A549 (cell line): ENCODE measurements around the gene BANP. TPM values are rescaled to one million over a fixed set of nuclear protein-coding genes. Genes with fewer than 3 reads are reported as not detected.
"Not testable (repeated sequence)": the region's sequence is repeated elsewhere in the genome, so short reads cannot be mapped to it uniquely, and the experiment has no call there.

Experiments
- ATAC-seq, 2 experiments: fragments of 200-7000 bp in 1 of 2; fragments of >200 bp in 1 of 2; cut with Nextera tagmentation in 1 of 2; cut with Tn5 transposase in 1 of 2; 3 replicates each; pipeline versions ENCODE4 v1.8.0 to v1.9.1; 2018 to 2020; ENCODE audit warnings: mild to moderate bottlenecking in 1 of 2, moderate library complexity in 1 of 2
- CTCF ChIA-PET: fragments of 300-600 bp; sonication (Branson Sonifier 250); formaldehyde crosslinking; extraction: SDS; loops from one replicate; lab custom pipeline; 2021; ENCODE audit warnings: antibody characterized with exemption, inconsistent platforms; lab: Yijun Ruan, JAX
- POLR2A ChIA-PET: fragments of 350-600 bp; formaldehyde crosslinking; extraction: SDS; loops from one replicate; lab custom pipeline; 2021; ENCODE audit warnings: antibody characterized with exemption, inconsistent platforms; lab: Yijun Ruan, JAX
- DNase-seq, 2 experiments: peaks; one replicate each; pipeline versions ENCODE4 v3.0.0 to v3.0.0-alpha.2; 2011 to 2016; ENCODE audit warnings: low read depth in 1 of 2, low spot score in 1 of 2
- FAIRE-seq: peaks from 2 replicates; lab custom pipeline; 2011; peaks lifted over from hg19 to GRCh38; lab: Jason Lieb, UNC
- H3K27ac ChIP-seq, 2 experiments: fragments of >200 bp; sonication (Bioruptor Twin); formaldehyde crosslinking; 3 replicates each; pipeline ENCODE4 v1.5.1; 2016 to 2017
- H3K4me1 ChIP-seq: fragments of >200 bp; sonication (Bioruptor Twin); formaldehyde crosslinking; 3 replicates; pipeline ENCODE4 v1.6.1; 2016
- H3K4me2 ChIP-seq: fragments of >200 bp; sonication (Bioruptor Twin); formaldehyde crosslinking; 3 replicates; pipeline ENCODE4 v1.6.1; 2016
- H3K4me3 ChIP-seq: fragments of >200 bp; sonication (Bioruptor Twin); formaldehyde crosslinking; 3 replicates; pipeline ENCODE4 v1.5.1; 2016
- H3K9me3 ChIP-seq: fragments of >200 bp; sonication (Bioruptor Twin); formaldehyde crosslinking; 3 replicates; pipeline ENCODE4 v1.6.1; 2016
- CBX2 ChIP-seq: fragments of 200-600 bp; sonication (generic); IDR thresholded peaks from 2 replicates; pipeline ENCODE4 v1.6.1; 2016; ENCODE audit warnings: low read depth, mild to moderate bottlenecking, borderline replicate concordance
- CBX8 ChIP-seq: fragments of 200-600 bp; sonication (generic); IDR thresholded peaks from 2 replicates; pipeline ENCODE4 v1.6.1; 2016
- EHMT2 ChIP-seq: fragments of 200-600 bp; sonication (generic); IDR thresholded peaks from 2 replicates; pipeline ENCODE4 v1.6.1; 2016; ENCODE audit warnings: antibody characterized with exemption, low read depth, mild to moderate bottlenecking, moderate library complexity
- EP300 ChIP-seq, 2 experiments: fragments of >200 bp; sonication (Bioruptor Twin); formaldehyde crosslinking; IDR thresholded peaks; 2 replicates in 1 of 2; 3 replicates in 1 of 2; pipeline ENCODE4 v1.6.1; 2016 to 2017
- ESRRA ChIP-seq: fragments of 150-350 bp; IDR thresholded peaks from 2 replicates; pipeline ENCODE4 v1.6.1; 2014; ENCODE audit warnings: mild to moderate bottlenecking, low read length, borderline replicate concordance
- FOSB ChIP-seq: fragments of 250-450 bp; sonication (Bioruptor Pico); IDR thresholded peaks from 2 replicates; pipeline ENCODE4 v1.5.0; 2020; ENCODE audit warnings: mild to moderate bottlenecking, moderate library complexity
- FOSL2 ChIP-seq, 2 experiments: fragments of 450-650 bp in 1 of 2; fragments of >200 bp in 1 of 2; sonication (Bioruptor Twin) in 1 of 2; formaldehyde crosslinking; IDR thresholded peaks; 2 replicates each; pipeline versions ENCODE4 v1.5.0 to v1.6.1; 2016 to 2020; ENCODE audit warnings: mild to moderate bottlenecking in 1 of 2, moderate library complexity in 1 of 2
- GATA3 ChIP-seq: IDR thresholded peaks from 2 replicates; pipeline ENCODE4 v1.6.1; 2012; ENCODE audit warnings: borderline replicate concordance
- HOXB13 ChIP-seq: fragments of 250-450 bp; sonication (Bioruptor Pico); IDR thresholded peaks from 2 replicates; pipeline ENCODE4 v1.5.0; 2020; ENCODE audit warnings: low read depth, mild to moderate bottlenecking, moderate library complexity
- JUNB ChIP-seq: fragments of >200 bp; sonication (Bioruptor Twin); formaldehyde crosslinking; IDR thresholded peaks from 2 replicates; pipeline ENCODE4 v1.6.1; 2016
- RAD21 ChIP-seq, 2 experiments: fragments of >200 bp in 1 of 2; sonication (Bioruptor Twin) in 1 of 2; formaldehyde crosslinking in 1 of 2; IDR thresholded peaks in 1 of 2; conservative IDR thresholded peaks in 1 of 2; 2 replicates in 1 of 2; 3 replicates in 1 of 2; pipeline ENCODE4 v1.6.1; 2012 to 2018; ENCODE audit warnings: inconsistent platforms in 1 of 2
- RARB ChIP-seq: fragments of 250-450 bp; sonication (Bioruptor Pico); IDR thresholded peaks from 2 replicates; pipeline ENCODE4 v1.8.0; 2021; ENCODE audit warnings: mild to moderate bottlenecking, moderate library complexity
- SREBF2 ChIP-seq: fragments of 450-650 bp; IDR thresholded peaks from 2 replicates; pipeline ENCODE4 v1.6.1; 2014; ENCODE audit warnings: mild to moderate bottlenecking, moderate library complexity
- USF2 ChIP-seq: fragments of 450-650 bp; IDR thresholded peaks from 2 replicates; pipeline ENCODE4 v1.6.1; 2014; ENCODE audit warnings: antibody characterized with exemption
- ZC3H11A ChIP-seq: fragments of 450-650 bp; IDR thresholded peaks from 2 replicates; pipeline ENCODE4 v1.6.1; 2014; ENCODE audit warnings: antibody characterized with exemption, mild to moderate bottlenecking
- ZFP36 ChIP-seq: fragments of 450-650 bp; IDR thresholded peaks from 2 replicates; pipeline ENCODE4 v1.6.1; 2014; ENCODE audit warnings: borderline replicate concordance; ENCODE audit not compliant: partially characterized antibody
- ZNF302 ChIP-seq: fragments of 250-450 bp; sonication (Bioruptor Pico); IDR thresholded peaks from 2 replicates; pipeline ENCODE4 v1.9.0; 2021; ENCODE audit warnings: inconsistent platforms, mild to moderate bottlenecking, moderate library complexity
- WGBS: methylation state at CpG from one replicate; pipeline ENCODE4 v1.1.6; 2017; ENCODE audit errors: missing lambda C conversion rate; 5-methylcytosine and 5-hydroxymethylcytosine counted together
- polyA plus RNA-seq, 4 experiments: library from polyadenylated mRNA; depleted of rRNA in 3 of 4; stranded (reverse); fragments of >200 nt; fragmentation: RNase III in 1 of 4; extraction: RNeasy Plus Mini Kit Qiagen cat#74134 plus additional on column Dnase treatment in 1 of 4; gene quantifications; 2 replicates in 3 of 4; 3 replicates in 1 of 4; pipeline ENCODE4 v1.2.3, GENCODE V29; 2011 to 2017

The BANP gene
- polyA plus RNA-seq, 2 of the 4 experiments (the other 2 are of a cell fraction) = 17.1 to 17.2 TPM

- WGBS = 95% methylated on average over 10 of the region's 10 CpGs
- H3K4me2 ChIP-seq, DNase-seq, ATAC-seq, FAIRE-seq, H3K4me1 ChIP-seq, H3K4me3 ChIP-seq, H3K27ac ChIP-seq, CTCF ChIA-PET, H3K9me3 ChIP-seq, POLR2A ChIA-PET: not testable (repeated sequence)
Observed at GRCh38 chr16:88036640-88036996, 85.4 kb downstream of the BANP start.

GRCh38 chr16:88037359-88037758 is 86.1 kb downstream of the BANP start:
- ATAC-seq, POLR2A ChIA-PET, H3K27ac ChIP-seq, CTCF ChIA-PET, H3K4me3 ChIP-seq, H3K4me1 ChIP-seq, H3K9me3 ChIP-seq, FAIRE-seq, H3K4me2 ChIP-seq, DNase-seq: not testable (repeated sequence)
- WGBS = 88% methylated on average over 10 of the region's 10 CpGs

- H3K4me2 ChIP-seq, CTCF ChIA-PET, H3K27ac ChIP-seq, DNase-seq, ATAC-seq, FAIRE-seq, POLR2A ChIA-PET, H3K9me3 ChIP-seq, H3K4me3 ChIP-seq, H3K4me1 ChIP-seq: not testable (repeated sequence)
- WGBS = 95% methylated on average over 21 of the region's 28 CpGs
Observed at GRCh38 chr16:88037876-88038525, 86.8 kb downstream of the BANP start.

- DNase-seq, H3K4me1 ChIP-seq, ATAC-seq, FAIRE-seq, H3K4me2 ChIP-seq, H3K4me3 ChIP-seq, H3K27ac ChIP-seq, CTCF ChIA-PET, POLR2A ChIA-PET, H3K9me3 ChIP-seq: not testable (repeated sequence)
- WGBS = 94% methylated on average over 9 of the region's 9 CpGs
Observed at GRCh38 chr16:88038526-88038908, 87.3 kb downstream of the BANP start.

GRCh38 chr16:88039591-88039990 is 88.4 kb downstream of the BANP start:
- TF ChIP-seq FOSB (CRISPR knock-in tag) (no peak), ESRRA (no peak), GATA3 (no peak), ZNF302 (CRISPR knock-in tag) (no peak), RAD21 (conservative IDR thresholded peaks at IDR 0.05 in 1 of 2, IDR thresholded peaks at IDR 0.05 in 1 of 2) (no peak), ZC3H11A (no peak), CBX2 (no peak), ZFP36 (no peak), JUNB (no peak), RARB (no peak), EHMT2 (no peak), USF2 (no peak), FOSL2 (IDR thresholded peaks at IDR 0.05) (no peak), FOSL2 (CRISPR knock-in tag; IDR thresholded peaks at IDR 0.05) (no peak), HOXB13 (CRISPR knock-in tag) (no peak), EP300 (IDR thresholded peaks at IDR 0.05) (no peak), CBX8 (no peak), SREBF2 (no peak)
- TF ChIP-seq, all 56 proteins: peak for 0
- ATAC-seq (no peak), DNase-seq (no peak), FAIRE-seq (no peak)
- Histone ChIP-seq H3K4me1 (no peaks in the 10 kb centered on the region), H3K27ac (no peak overlapping the region), H3K4me2 (no peak overlapping the region), H3K9me3 (no peaks in the 10 kb centered on the region), H3K4me3 (no peak overlapping the region)
- WGBS = 95% methylated on average over 8 of the region's 11 CpGs
- ChIA-PET CTCF (no interaction called here), POLR2A (no interaction called here)

GRCh38 chr16:88040196-88040876 is 89.1 kb downstream of the BANP start:
- WGBS = 87% methylated on average over 22 of the region's 28 CpGs
- POLR2A ChIA-PET, H3K27ac ChIP-seq, ATAC-seq, H3K9me3 ChIP-seq, H3K4me1 ChIP-seq, DNase-seq, H3K4me2 ChIP-seq, H3K4me3 ChIP-seq, CTCF ChIA-PET, FAIRE-seq: not testable (repeated sequence)

- H3K4me1 ChIP-seq, CTCF ChIA-PET, POLR2A ChIA-PET, H3K4me3 ChIP-seq, ATAC-seq, H3K4me2 ChIP-seq, H3K9me3 ChIP-seq, H3K27ac ChIP-seq, DNase-seq, FAIRE-seq: not testable (repeated sequence)
- WGBS = 95% methylated on average over 5 of the region's 5 CpGs
Observed at GRCh38 chr16:88040877-88041244, 89.6 kb downstream of the BANP start.

GRCh38 chr16:88041506-88041905 is 90.3 kb downstream of the BANP start:
- H3K4me1 ChIP-seq, FAIRE-seq, ATAC-seq: not testable (repeated sequence)

More at GRCh38 chr16:88041506-88041905, 90.3 kb downstream of the BANP start:
- CTCF ChIA-PET, H3K4me3 ChIP-seq, DNase-seq, H3K9me3 ChIP-seq, POLR2A ChIA-PET, H3K4me2 ChIP-seq, H3K27ac ChIP-seq: not testable (repeated sequence)
- WGBS = 98% methylated on average over 10 of the region's 11 CpGs
